GM18907 (cell line): ENCODE results near the gene ZC3HAV1.
"Not testable (repeated sequence)": the region's sequence is repeated elsewhere in the genome, so short reads cannot be mapped to it uniquely, and the experiment has no call there.

Source experiments
- ATAC-seq: cut with Tn5 transposase; IDR thresholded peaks from one replicate; pipeline ENCODE4 v1.9.1; 2021; ENCODE audit warnings: mild to moderate bottlenecking, moderate library complexity; ENCODE audit not compliant: unreplicated experiment

Gene ZC3HAV1

GRCh38 chr7:139088268-139088667, 21.3 kb downstream of the ZC3HAV1 start:
- no peak for ATAC-seq

- no peak for ATAC-seq
Observed at GRCh38 chr7:139087212-139087611, 22.3 kb downstream of the ZC3HAV1 start.

GRCh38 chr7:139086454-139086853, 23.1 kb downstream of the ZC3HAV1 start:
- no peak for ATAC-seq

GRCh38 chr7:139084709-139085108, 24.8 kb downstream of the ZC3HAV1 start:
- ATAC-seq = no peak

GRCh38 chr7:139081584-139081983, 27.9 kb downstream of the ZC3HAV1 start:
- no peak for ATAC-seq

GRCh38 chr7:139080905-139081304, 28.6 kb downstream of the ZC3HAV1 start:
- no peak for ATAC-seq

- ATAC-seq = no peak
Observed at GRCh38 chr7:139079861-139080260, 29.7 kb downstream of the ZC3HAV1 start.

GRCh38 chr7:139078911-139079310, 30.6 kb downstream of the ZC3HAV1 start:
- no peak for ATAC-seq

GRCh38 chr7:139078399-139078798, 31.1 kb downstream of the ZC3HAV1 start:
- ATAC-seq = no peak

- not testable (repeated sequence) for ATAC-seq
Observed at GRCh38 chr7:139077706-139078105, 31.8 kb downstream of the ZC3HAV1 start.

GRCh38 chr7:139075871-139076686, 33.4 kb downstream of the ZC3HAV1 start:
- no peak for ATAC-seq

- ATAC-seq = peak; percentile 84
Observed at GRCh38 chr7:139075031-139075652, 34.4 kb downstream of the ZC3HAV1 start.

GRCh38 chr7:139072796-139073195, 36.7 kb downstream of the ZC3HAV1 start:
- no peak for ATAC-seq

GRCh38 chr7:139071680-139072079, 37.8 kb downstream of the ZC3HAV1 start:
- no peak for ATAC-seq

- ATAC-seq = no peak
Observed at GRCh38 chr7:139068544-139069399, 40.7 kb downstream of the ZC3HAV1 start.

GRCh38 chr7:139066315-139066714, 43.2 kb downstream of the ZC3HAV1 start:
- ATAC-seq = no peak

GRCh38 chr7:139065323-139065722, 44.2 kb downstream of the ZC3HAV1 start:
- ATAC-seq = no peak

GRCh38 chr7:139061416-139061815, 48.1 kb downstream of the ZC3HAV1 start:
- no peak for ATAC-seq

GRCh38 chr7:139060695-139061237, 48.8 kb downstream of the ZC3HAV1 start:
- ATAC-seq = no peak

GRCh38 chr7:139059905-139060304, 49.6 kb downstream of the ZC3HAV1 start:
- no peak for ATAC-seq

- ATAC-seq = no peak
Observed at GRCh38 chr7:139058943-139059342, 50.6 kb downstream of the ZC3HAV1 start.
